ENCODE results near the gene PPP1R9B.
A peak's percentile ranks its signal among the peaks of the same experiment; 100 is the strongest.

The PPP1R9B gene, protein sequence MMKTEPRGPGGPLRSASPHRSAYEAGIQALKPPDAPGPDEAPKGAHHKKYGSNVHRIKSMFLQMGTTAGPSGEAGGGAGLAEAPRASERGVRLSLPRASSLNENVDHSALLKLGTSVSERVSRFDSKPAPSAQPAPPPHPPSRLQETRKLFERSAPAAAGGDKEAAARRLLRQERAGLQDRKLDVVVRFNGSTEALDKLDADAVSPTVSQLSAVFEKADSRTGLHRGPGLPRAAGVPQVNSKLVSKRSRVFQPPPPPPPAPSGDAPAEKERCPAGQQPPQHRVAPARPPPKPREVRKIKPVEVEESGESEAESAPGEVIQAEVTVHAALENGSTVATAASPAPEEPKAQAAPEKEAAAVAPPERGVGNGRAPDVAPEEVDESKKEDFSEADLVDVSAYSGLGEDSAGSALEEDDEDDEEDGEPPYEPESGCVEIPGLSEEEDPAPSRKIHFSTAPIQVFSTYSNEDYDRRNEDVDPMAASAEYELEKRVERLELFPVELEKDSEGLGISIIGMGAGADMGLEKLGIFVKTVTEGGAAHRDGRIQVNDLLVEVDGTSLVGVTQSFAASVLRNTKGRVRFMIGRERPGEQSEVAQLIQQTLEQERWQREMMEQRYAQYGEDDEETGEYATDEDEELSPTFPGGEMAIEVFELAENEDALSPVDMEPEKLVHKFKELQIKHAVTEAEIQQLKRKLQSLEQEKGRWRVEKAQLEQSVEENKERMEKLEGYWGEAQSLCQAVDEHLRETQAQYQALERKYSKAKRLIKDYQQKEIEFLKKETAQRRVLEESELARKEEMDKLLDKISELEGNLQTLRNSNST

DNA sequence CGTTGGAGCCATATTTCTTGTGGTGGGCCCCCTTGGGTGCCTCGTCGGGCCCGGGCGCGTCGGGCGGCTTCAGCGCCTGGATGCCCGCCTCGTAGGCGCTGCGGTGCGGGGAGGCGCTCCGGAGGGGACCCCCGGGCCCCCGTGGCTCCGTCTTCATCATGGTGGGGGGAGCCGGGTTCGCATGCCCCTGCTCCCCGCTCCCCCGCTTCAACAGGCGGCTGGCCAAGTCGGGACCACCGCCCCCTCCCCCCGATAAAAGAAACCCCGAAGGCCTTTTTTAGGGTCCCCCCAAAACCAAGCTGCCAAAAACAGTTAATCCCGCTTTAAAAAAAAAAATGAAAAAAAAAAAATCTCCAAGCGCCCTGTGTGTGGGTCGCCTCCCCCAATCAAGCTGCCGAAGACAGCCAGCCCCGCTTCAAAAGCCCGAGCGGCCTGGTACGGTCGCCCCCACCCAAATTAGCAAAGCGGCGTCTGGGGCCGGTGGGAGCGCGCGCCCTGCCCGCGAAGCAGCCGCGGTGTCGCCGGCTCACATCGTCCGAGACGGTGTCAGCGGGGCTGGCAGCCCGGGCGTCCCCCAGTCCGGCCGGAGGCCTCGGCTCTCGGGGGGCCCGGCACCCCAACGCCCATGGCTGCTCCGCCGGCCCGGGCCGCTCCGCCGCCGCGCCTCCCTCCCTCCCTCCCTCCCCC, at the start of gene PPP1R9B:
Gene PPP1R9B, minus strand, starts transcription at position 324 of the 687 bp plus-strand sequence. Its CDS starts 164 bp downstream, at position 160.
- Histone ChIP-seq H3K27ac (peak within 1 kb of the TSS; percentile 93), H3K9me3 (ENCODE audit: severe bottlenecking) (no peaks in the 10 kb centered on the region), H3K4me3 (ENCODE audit: low read depth, low read length) (peak within 1 kb of the TSS; percentile 68), H3K27me3 (ENCODE audit: insufficient read depth, low read depth, severe bottlenecking) (no peaks in the 10 kb centered on the region), H3K36me3 (peaks cover 26% of the 10 kb centered on the region)
- no peak for DNase-seq
- TF ChIP-seq, protein P1, sequence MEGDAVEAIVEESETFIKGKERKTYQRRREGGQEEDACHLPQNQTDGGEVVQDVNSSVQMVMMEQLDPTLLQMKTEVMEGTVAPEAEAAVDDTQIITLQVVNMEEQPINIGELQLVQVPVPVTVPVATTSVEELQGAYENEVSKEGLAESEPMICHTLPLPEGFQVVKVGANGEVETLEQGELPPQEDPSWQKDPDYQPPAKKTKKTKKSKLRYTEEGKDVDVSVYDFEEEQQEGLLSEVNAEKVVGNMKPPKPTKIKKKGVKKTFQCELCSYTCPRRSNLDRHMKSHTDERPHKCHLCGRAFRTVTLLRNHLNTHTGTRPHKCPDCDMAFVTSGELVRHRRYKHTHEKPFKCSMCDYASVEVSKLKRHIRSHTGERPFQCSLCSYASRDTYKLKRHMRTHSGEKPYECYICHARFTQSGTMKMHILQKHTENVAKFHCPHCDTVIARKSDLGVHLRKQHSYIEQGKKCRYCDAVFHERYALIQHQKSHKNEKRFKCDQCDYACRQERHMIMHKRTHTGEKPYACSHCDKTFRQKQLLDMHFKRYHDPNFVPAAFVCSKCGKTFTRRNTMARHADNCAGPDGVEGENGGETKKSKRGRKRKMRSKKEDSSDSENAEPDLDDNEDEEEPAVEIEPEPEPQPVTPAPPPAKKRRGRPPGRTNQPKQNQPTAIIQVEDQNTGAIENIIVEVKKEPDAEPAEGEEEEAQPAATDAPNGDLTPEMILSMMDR (IDR thresholded peaks at IDR 0.05; ENCODE audit: low read depth, low read length) = no peak

DNA sequence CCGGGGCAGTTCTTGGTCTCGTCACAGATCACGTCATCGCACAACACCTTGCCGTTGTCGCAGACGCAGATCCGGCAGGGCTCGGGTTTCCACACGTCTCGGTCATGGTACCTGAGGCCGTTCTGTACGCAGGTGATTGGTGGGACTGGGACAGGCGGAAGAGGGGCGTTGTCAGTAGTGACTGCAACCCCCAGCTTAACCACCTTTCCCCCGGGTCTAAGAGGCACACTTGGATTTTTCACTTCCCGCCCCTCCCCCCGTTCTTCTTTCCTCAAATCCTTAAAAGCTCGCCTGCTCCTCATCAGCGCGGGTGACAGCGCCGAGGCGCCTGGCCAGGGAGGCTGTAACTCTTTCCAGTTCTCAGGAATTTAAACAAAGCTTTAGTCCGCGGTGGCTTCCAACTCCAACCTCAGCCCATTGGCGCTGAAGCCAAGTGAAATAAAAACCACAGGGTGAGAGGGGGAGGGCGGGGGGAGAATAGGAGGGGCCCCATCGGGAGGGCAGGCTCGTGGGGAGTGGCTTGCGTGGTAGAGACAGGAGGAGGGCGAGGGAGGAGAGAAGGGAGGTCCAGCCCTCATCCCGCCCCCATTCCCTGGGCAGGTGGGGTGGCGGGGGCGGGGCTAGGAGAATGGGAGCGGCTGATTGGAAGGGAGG, 49.5 kb upstream of the PPP1R9B start:
- Histone ChIP-seq H3K27ac (peak overlapping the region; percentile 51; the same call in 1 of the 2 replicates), H3K36me3 (no peaks in the 10 kb centered on the region; the same call in none of the 2 replicates), H3K27me3 (ENCODE audit: insufficient read depth, low read depth, severe bottlenecking) (peaks cover 20% of the 10 kb centered on the region), H3K4me3 (ENCODE audit: low read depth, low read length) (peak overlapping the region; percentile 43), H3K9me3 (ENCODE audit: severe bottlenecking) (no peaks in the 10 kb centered on the region)
- TF ChIP-seq, protein P1 (IDR thresholded peaks at IDR 0.05; ENCODE audit: low read depth, low read length) = no peak
- DNase-seq = peak; percentile 96

DNA sequence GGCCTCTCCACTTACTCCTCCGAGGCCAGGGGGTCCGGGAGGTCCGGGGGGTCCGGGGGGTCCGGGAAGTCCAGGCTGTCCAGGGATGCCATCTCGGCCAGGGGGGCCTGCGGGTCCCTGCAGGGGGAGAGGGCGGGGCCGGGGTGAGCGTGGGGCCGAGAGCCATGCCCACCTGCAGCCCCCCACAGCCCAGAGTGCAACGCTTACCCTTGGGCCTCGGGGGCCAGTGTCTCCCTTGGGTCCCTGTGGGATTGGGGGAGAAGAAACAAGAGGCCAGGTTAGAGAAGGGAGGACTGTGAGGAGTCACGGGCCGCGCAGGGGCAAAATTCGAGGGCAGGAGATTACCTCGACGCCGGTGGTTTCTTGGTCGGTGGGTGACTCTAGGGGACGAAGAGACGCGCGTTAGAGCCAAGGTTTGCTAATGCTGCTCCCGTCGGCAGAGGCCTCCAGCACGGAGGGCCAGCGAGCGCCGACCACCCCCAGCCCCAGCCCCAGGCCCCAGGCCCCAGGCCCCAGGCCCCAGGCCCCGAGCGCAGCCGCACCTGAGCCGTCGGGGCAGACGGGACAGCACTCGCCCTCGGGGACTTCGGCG, 48.8 kb upstream of the PPP1R9B start:
- no peak overlapping the region; the same call in 1 of the 2 replicates for H3K27ac ChIP-seq
- H3K36me3 ChIP-seq = no peaks in the 10 kb centered on the region; the same call in none of the 2 replicates
- DNase-seq = no peak
- TF ChIP-seq, protein P1 (IDR thresholded peaks at IDR 0.05; ENCODE audit: low read depth, low read length) = no peak
- H3K9me3 ChIP-seq (ENCODE audit: severe bottlenecking) = no peaks in the 10 kb centered on the region
- H3K4me3 ChIP-seq (ENCODE audit: low read depth, low read length) = peak overlapping the region; percentile 43
- peaks cover 20% of the 10 kb centered on the region for H3K27me3 ChIP-seq (ENCODE audit: insufficient read depth, low read depth, severe bottlenecking)

DNA sequence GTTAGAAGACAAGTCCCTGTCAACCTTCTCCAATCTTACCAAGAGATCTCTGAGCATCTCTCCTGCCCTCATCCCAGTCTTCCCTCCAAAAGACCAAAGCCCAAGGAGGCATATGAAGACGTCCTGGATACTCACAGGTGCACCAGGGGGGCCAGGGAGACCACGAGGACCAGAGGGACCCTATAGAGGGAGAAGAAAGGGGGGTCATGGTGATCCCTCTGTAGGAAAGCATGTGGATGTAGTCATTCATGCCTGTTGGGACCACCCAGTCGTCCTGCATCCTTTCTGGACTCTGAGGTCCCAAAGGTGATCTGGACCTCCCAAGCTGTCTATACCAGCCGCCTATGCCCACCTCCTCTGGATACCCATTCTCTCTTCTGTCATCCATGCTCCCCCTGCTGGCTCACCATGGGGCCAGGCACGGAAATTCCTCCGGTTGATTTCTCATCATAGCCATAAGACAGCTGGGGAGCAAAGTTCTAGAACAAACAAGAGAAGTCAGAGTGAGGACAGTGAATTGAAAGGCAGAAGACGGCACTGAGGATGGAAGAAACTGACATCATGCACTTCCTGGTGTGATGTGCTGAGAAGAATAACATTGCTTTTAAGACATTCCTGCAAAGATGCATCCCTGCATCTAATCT, 47.7 kb upstream of the PPP1R9B start:
- DNase-seq = peak; percentile 80
- Histone ChIP-seq H3K27ac (no peak overlapping the region), H3K9me3 (ENCODE audit: severe bottlenecking) (no peaks in the 10 kb centered on the region), H3K4me3 (ENCODE audit: low read depth, low read length) (no peak overlapping the region), H3K27me3 (ENCODE audit: insufficient read depth, low read depth, severe bottlenecking) (peaks cover 20% of the 10 kb centered on the region), H3K36me3 (peaks cover 4% of the 10 kb centered on the region)
- TF ChIP-seq, protein P1 (IDR thresholded peaks at IDR 0.05; ENCODE audit: low read depth, low read length) = peak; percentile 80

Measured in WERI-Rb-1 (cell line).